HG02642 (cell line): ENCODE measurements around the gene PTGER2.

Experiments used
- ATAC-seq: cut with Tn5 transposase; IDR thresholded peaks from one replicate; pipeline ENCODE4 v1.9.1; 2021; ENCODE audit warnings: mild to moderate bottlenecking; ENCODE audit not compliant: unreplicated experiment, poor library complexity

PTGER2 gene

DNA sequence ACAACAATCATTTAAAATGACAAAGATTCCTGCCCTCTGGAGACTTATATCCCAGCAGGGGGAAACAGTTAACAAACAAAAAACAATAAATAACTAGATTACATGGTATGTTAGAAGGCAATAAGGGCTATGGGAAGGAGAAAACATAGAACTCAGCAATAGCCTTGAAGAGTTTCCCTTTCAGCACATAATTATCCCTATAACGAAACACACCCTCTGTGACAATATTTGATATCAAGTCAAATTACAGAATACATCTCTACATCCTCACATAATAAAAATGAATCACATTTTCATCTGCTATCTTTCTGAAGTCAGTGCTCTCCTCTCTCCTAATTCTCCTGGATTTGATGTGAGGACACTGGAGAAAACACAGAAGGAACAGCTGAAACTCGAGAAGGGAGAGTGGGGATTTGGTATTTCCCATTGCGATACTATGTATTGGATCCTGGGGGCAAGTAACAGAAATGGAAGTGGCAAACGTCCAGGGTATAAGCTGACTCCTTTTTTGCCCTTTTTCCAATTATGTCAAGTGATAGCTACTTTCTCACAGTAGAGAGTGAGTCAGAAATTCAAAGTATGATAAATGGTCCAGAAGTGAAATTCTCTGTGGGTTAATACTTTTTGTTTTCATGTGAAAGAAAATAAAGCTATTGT is 9.7 kb upstream of the PTGER2 start:
- ATAC-seq: no peak

DNA sequence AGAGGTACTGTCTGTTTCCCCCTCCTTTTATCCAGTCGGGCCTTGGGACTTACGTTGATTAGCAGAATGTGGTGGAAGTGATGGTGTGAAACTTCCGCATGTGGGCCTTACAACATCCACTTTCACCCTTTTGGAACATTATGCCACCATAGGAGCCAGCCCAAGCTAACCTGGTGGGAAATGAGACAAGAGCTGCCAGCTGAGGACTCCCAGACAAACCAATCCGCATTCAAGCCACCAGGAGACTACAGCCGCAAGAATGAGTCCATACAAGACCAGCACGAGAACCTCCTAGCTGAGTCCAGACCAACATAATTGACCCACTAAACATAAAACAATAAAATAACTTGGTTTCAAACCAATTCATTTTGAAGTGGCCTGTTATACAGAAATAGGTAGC is 9.1 kb upstream of the PTGER2 start:
- no peak for ATAC-seq

DNA sequence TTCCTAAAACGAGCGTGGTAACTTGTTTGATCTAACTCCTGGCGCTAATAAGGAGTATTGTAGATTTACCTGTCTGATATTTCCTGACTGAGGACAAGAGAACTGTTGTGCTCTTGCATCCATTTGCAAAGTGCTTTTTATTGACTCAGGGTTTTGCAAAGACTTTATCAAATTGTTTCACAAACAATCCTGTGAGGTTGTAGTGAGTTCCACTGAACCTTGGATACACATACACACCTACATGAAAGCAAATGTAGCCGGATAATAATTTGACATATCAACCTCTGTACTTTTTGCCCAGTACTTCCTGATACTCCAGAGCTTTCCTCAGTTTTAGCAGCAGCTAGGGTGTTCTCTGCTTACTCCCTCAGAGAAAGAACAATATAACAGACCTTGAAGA is 6.7 kb upstream of the PTGER2 start:
- no peak for ATAC-seq

DNA sequence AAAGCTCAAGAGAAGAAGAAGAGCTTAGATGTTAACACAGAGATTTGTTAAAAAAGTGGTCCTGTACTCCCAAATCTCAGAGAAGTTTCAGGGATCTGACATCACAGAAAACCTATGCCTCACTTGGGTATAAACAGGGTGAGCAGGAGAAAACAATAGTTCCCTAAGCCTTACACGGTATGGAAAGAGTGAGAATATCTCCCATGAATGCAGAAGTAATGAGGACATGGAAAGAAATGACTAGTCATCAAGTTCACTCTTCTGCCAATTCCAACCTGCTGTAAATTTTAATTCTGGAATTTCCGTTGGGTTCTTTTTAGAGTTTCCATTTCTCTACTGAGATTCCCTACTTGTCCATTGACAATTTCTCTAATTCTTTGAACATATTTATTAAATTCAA is 6.2 kb upstream of the PTGER2 start:
- no peak for ATAC-seq

DNA sequence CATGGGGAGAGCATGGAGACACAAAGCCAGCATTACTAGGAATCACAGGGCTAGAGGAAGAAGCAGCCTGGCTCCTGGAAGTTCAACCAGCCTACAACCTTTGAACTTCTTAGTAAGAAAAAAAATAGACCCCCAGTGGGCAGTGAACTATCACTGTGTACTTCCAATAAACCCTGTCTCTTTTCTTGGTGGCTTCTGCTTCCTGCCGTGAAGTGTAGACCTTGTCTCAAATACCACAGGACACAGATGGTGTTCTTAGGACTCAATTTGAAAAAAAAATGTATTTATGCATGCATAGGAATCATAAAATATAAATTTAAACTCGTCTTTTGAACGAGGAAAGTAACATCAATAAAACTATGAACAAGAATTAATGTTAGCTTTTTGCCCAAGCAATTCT is 3.6 kb upstream of the PTGER2 start:
- no peak for ATAC-seq

DNA sequence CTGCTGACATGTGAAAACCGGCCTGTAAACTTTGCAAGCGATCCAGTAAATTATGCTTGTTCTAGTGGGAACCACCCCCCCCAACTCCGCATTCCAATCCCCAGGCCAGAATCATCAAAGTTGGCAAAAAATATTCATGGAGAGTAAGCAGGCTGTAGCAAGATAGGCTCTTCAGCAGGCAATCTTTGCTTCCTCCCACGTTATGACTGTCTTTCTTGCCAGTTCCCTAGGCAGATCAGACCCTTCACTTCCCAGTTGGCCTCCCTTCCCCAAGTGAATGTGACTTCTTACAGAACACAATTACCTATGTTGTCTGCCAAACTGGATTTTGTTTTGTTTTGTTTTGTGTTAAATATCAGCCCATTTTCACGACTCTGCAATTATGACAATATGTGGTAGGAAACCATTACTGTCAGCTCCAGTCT is 1.2 kb upstream of the PTGER2 start:
- ATAC-seq: no peak

DNA sequence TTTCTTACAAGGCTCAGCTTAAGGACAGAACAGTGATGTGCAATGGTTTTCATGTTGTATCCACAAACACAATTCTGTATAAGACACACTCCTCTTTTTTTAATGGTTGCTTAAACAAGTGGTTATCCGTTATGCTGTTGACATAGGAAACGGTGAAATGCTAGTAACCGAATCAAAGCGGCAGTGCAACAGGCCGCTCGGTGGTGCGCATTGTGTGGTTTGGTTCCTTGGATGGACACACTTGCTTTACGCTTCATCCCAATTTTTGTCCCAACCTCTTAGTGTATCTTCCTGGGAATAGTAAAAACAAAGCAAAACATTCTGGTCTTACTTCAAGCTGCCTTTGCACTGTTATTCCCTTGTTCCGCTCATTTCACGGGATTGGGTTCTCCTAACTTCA is 650 bp upstream of the PTGER2 start:
- ATAC-seq: no peak

DNA sequence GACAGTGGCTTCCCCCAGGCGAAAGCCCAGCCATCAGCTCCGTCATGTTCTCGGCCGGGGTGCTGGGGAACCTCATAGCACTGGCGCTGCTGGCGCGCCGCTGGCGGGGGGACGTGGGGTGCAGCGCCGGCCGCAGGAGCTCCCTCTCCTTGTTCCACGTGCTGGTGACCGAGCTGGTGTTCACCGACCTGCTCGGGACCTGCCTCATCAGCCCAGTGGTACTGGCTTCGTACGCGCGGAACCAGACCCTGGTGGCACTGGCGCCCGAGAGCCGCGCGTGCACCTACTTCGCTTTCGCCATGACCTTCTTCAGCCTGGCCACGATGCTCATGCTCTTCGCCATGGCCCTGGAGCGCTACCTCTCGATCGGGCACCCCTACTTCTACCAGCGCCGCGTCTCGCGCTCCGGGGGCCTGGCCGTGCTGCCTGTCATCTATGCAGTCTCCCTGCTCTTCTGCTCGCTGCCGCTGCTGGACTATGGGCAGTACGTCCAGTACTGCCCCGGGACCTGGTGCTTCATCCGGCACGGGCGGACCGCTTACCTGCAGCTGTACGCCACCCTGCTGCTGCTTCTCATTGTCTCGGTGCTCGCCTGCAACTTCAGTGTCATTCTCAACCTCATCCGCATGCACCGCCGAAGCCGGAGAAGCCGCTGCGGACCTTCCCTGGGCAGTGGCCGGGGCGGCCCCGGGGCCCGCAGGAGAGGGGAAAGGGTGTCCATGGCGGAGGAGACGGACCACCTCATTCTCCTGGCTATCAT is 663 bp downstream of the PTGER2 start:
- peak; percentile 30 for ATAC-seq

DNA sequence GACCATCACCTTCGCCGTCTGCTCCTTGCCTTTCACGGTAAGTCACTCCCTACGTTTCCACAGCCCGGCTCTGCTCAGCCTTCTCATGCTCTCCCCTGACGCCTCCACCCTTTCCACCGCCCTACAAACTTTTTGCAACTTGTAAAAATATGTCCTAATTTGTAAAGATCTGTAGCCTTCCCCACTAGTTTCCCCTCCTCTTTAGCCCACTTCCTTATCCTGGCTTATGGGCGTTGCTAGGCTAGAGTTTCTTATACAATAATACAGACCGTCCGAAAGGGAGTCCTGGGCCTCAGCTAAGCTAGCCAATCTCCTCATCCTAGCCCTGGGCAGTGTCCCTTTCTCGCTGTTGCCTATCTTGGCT is 1.2 kb downstream of the PTGER2 start:
- ATAC-seq: peak; percentile 12

DNA sequence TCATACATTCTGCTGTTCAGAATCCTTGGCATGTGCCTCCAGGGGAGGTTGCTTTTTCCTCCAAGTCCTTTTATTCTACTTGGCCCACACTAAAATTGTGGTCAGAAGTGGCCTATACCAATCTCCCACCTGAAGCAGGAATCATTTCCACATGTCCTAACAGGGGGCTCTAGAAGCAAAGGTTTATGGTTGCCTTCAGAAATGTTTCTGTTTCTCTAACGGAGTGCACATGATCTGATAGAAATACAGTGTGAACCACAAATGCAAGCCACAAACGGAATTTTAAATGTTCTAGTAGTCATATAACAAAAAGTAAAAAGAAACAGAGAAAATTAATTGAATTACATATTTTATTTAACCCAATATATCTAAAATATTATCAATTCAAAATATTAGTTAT is 4.0 kb downstream of the PTGER2 start:
- ATAC-seq: no peak

DNA sequence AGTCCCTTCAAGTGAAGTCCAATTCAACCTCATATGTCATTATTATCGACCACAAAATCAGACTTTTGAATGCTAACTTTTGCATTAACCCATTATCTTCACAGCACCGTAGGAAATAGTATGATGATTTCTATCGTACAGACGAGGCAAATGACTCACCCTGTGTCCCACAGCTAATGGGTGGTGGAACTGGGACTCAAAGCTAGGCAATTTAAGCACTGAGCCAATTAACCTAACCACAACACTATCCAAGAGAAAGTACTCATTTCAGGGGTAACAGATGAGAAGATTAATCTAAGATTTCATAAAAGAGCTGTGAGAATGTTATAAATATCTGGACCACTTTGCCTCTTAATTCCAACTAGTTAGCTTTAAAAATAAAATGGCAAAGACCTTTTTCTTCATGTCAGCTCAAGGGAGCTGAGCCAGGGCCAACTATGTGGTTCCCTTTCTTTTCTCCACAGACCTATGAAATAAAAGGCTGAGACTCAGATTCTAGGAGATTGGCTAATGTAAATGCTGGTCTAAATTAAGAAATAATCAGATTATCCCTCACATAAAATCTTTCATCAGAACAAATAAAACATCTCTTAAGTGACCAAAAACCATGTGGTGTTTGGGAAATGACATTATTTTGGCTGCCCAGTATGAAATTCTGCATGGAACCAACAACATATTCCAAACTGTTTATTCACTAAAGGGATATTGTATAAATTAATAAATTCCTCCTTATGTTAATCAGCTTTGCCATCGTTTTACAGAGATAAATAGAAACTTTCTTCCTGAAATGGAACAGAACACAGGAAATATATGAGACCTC is 4.9 kb downstream of the PTGER2 start:
- no peak for ATAC-seq

DNA sequence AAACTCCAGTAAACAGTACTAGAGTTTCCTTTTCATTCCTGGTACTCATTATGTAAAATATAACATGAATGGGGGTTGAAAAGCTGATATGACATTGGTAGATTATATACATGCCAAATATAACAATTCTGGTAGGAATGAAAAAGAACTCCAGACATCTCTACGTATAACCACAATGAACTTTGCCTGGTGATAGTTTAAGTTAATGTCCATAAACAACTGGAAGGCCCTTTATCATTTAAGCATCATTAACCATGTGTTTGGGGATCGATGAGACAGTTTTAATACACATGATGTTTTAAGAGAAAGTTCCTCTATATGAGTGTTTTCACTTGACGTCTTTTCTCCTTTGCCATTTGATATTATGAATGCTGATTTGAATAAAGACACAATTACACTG is 5.8 kb downstream of the PTGER2 start:
- no peak for ATAC-seq

DNA sequence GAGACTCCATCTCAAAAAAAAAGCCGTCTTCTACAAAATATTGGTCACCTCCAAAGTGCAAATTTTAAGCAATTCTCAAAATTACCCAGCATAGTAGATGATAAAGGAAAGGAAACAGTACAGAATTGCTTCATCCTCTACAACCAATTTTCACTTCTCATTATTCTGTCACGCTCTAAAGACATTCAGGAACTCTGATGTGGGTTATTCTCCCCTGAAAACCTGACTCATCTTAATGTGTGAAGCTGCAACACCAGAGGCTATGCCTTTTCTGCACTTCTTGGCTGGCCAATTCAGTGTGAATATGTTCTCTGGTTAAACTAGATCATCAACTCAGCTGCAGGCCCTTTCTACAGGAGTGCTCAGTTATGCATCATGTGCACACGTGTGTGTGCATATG is 11.0 kb downstream of the PTGER2 start:
- peak; percentile 95 for ATAC-seq

DNA sequence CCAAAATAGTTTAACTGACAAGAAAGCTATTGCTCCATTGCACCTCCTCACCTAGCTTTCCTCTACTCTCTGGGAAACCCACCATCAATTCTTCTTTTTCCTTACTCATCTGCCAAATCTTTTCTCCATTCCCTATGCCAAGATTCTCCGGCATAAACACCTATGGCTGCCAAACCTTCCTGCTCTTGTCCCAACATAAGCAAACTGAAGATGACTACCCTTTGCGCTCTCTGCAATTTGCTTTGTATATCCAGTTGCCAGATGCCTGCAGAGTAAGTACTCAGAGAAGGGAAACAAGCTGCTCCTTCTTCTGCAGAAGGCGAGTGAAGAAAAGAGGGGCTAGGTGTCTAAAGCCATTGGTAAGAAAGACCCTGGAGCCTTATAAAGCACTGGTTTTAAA is 11.5 kb downstream of the PTGER2 start:
- no peak for ATAC-seq

DNA sequence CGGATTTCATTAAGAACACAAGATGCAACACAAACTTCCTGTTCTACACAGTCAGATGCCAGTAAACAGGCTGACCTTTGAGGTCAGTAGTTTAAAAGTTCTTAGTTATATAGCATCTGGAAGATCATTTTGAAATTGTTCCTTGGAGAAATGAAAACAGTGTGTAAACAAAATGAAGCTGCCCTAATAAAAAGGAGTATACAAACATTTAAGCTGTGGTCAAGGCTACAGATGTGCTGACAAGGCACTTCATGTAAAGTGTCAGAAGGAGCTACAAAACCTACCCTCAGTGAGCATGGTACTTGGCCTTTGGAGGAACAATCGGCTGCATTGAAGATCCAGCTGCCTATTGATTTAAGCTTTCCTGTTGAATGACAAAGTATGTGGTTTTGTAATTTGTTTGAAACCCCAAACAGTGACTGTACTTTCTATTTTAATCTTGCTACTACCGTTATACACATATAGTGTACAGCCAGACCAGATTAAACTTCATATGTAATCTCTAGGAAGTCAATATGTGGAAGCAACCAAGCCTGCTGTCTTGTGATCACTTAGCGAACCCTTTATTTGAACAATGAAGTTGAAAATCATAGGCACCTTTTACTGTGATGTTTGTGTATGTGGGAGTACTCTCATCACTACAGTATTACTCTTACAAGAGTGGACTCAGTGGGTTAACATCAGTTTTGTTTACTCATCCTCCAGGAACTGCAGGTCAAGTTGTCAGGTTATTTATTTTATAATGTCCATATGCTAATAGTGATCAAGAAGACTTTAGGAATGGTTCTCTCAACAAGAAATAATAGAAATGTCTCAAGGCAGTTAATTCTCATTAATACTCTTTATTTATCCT is 13.5 kb downstream of the PTGER2 start:
- no peak for ATAC-seq

DNA sequence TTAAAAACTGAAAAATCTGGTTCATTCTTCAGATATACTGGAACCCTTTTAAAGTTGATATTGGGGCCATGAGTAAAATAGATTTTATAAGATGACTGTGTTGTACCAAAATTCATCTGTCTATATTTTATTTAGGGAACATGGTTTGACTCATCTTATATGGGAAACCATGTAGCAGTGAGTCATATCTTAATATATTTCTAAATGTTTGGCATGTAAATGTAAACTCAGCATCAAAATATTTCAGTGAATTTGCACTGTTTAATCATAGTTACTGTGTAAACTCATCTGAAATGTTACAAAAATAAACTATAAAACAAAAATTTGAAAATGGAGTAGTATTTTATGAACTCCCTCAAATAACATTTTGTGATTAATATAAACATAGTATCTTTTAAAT is 14.2 kb downstream of the PTGER2 start:
- ATAC-seq: no peak

DNA sequence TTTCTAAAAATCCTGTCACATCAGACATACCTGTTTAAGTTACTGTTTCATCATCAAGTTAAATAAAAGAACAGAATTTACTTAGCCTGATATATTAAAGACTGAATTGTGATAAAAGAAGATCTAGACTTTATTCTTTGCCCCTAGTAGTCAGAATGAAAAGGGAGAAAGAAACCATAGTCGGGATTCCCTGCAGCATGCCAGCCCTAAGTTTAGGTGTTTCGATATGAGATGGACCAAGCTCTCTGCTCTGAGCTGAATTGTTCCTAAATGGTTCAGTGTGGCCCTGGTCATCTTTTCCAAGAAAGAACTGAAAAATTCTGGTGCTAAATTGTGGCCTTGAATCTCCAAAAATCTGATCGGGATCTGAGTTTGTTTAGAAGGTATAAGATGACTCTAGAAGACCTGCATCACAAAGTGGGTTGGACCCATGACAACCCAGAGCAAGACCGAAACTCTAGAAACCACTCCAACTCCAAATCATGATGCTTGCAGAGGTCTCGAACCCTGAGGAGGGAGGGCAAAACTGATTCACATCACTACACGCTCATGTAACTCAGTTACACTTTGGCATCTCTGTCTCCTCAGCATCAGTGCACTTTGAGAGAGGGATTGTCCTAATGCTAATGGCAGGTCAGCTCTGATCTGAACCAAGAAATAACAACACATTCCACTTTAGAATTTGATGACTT is 15.7 kb downstream of the PTGER2 start:
- no peak for ATAC-seq

DNA sequence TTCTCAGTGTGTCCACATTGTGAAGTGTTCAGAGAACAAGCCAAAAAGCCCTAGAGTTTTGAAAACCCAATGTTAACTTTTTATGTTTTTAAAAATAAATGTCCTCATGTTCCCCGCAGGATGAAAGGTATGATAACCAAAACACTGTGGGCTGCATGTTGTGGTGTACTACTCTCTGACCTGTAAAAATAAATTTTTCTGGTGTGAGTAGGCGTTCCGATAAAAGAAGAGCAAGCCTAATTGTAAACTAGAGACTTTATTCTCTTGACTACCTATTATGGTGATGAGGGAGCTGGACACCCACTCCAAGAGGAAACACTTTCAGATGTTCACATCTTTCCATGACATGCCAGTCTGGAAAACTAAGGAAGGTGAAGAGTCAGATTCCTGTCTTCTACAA is 18.2 kb downstream of the PTGER2 start:
- ATAC-seq: no peak

DNA sequence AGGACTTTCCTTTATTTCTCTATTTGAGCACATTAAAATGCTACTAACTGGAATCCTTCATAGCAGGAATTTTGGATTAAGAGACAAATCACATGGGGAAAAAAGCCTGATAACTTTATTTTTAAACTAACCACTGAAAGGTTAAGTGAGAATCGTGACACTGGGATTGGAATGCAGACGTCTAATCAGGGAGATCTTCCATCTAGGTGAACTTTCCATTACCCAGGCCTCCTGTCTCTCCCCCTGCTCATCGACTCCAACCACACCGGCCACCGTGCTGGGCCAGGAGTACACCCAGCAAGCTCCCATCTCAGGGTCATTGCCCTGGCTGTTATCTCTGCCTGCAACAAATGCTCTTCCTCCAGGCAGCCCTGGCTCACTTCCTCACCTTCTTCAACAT is 19.0 kb downstream of the PTGER2 start:
- no peak for ATAC-seq
